ENCODE data around the gene CDSN. TPM values are rescaled to one million over a fixed set of nuclear protein-coding genes. Genes with fewer than 3 reads are reported as not detected.

CDSN gene
- total and polyA plus RNA-seq, 2 of the 8 experiments (the other 6 are each of a cell fraction or from before 2014, with no cell fraction given): not detected

- no peak for TF ChIP-seq GTF2F1 (IDR thresholded peaks at IDR 0.05; ENCODE audit: borderline replicate concordance, low read depth, low read length)
- TF ChIP-seq JUND (IDR thresholded peaks at IDR 0.05; ENCODE audit: low read length): no peak
- no peak for TF ChIP-seq BACH1 (IDR thresholded peaks at IDR 0.05; ENCODE audit: low read length)
- no peak for TF ChIP-seq KDM1A (IDR thresholded peaks at IDR 0.05; ENCODE audit: borderline replicate concordance, low read length)
These were observed 38.4 kb downstream of the CDSN start (continued) for GRCh38 chr6:31081872-31082271.

All from H1 (cell line).